Measurements from ENCODE around the gene MYO3A.
"Not testable (repeated sequence)": the region's sequence is repeated elsewhere in the genome, so short reads cannot be mapped to it uniquely, and the experiment has no call there.

Gene MYO3A

DNA sequence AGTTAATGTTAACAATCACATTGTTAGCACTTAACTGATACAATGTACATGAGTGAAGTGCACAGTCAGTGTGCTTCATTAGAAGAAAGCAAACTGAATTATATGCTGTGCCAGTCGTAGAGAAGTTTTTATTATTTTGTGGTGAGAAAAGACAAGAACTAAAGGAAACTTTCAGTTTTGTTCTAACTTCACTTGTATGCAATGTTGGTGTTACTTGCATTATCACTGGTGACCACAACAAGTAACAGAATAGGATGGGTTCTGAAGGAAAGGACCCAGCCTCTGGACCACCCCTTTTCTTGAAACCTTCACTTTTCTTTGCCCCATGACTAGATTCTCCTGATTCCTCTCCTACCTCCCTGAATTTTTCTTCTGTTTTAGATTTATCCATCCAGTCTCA, 159.2 kb downstream of the MYO3A start:
- no peak for DNase-seq

DNA sequence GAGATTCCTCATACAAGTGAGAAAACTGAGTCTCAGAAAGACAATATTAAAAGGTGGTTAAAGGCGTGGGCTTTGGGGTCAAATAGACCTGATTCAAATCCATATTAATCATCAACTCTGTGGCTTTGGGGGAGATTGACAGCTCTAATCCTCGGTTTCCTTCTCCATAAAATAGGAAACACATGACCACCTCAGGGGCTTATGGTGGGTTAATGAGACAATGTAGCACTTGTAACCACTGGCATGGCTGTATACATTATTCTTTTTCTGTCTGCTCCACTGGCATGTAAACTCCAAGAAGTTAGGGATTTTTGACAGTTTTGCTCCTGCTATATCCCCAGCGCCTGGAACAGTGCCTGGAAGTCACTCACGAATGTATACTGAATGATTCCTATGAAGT, 161.8 kb downstream of the MYO3A start:
- DNase-seq = no peak

DNA sequence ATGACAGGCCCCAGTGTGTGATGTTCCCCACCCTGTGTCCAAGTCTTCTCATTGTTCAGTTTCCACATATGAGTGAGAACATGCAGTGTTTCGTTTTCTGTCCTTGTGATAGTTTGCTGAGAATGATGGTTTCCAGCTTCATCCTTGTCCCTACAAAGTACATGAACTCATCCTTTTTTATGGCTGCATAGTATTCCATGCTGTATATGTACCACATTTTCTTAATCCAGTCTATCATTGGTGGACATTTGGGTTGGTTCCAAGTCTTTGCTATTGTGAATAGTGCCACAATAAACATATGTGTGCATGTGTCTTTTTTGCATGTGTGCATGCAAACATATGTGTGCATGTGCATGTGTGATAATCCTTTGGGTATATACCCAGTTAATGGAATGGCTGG, 163.5 kb downstream of the MYO3A start:
- DNase-seq = not testable (repeated sequence)

DNA sequence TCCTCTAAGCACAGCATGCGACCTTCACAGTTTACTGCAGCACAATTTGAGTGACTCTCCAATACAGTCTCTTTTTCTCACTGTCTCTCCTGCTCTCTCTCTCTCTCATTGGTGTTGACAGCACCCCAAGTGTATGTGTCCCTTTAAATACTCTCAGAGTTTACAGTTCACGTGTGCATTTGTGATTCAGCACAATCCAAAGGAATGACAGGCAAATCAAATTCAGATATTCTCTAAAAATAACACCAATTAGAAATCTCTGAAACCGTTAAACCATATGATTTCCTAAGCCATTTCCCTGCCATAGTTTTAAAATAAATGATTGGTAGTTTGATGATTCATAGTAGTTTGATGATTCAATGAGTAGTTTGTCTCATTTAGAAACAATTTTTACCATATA, 178.5 kb downstream of the MYO3A start:
- no peak for DNase-seq

DNA sequence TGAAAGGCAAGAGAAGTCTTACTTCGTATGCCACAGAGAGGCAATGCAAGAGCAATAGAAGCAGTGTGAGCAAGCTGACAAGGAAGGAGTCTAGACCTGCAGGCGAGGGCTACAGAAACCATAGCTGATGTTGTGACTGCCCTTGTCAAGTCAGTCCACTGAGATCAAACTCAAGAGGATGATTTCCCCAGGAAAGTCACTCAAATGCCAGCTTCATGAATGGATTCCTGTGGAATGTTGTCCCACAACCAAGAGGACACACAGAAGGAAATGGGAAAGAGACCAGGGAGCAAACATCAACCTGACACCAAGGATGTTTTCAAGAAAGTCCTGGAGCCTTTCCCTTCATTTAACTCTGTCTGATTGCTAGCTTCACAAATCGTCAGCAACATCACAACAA, 204.6 kb downstream of the MYO3A start:
- DNase-seq = no peak

DNA sequence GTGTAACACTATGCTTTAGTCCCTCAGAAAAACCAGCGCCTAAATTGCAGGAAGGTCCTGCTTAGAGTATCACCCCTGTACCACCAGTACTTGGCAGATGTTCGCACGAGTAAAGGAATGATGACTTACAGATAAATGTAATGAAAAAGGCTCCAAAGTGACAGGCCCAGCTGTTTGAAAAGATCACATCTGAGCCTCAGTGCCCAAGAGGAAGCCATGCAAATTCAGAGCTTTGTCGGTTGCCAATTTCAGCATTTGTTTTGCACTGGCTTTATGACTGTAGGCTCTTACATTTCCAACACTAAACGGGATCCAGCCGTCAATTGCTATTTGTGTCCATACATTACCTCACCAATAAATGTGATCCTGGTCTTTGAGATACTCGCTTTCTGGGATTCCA, 222.0 kb downstream of the MYO3A start:
- DNase-seq = no peak

DNA sequence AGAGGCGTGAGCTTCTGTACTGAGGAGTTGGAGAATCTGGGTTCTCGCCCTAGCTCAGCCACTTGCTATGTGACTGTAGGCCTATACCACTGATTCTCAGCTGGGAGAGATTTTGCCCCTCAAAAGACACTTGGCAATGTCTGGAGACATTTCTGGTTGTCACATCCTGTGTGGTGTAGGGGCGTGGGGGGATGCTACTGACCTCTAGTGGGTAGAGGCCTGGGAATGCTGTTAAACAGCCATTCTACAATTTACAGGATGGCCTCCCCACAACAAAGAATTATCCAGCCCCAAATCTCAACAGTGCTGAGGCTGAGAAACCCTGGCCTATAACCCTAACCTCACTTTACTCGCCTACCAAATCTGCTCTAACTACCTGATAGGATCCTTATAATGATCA, 223.7 kb downstream of the MYO3A start:
- no peak for DNase-seq

DNA sequence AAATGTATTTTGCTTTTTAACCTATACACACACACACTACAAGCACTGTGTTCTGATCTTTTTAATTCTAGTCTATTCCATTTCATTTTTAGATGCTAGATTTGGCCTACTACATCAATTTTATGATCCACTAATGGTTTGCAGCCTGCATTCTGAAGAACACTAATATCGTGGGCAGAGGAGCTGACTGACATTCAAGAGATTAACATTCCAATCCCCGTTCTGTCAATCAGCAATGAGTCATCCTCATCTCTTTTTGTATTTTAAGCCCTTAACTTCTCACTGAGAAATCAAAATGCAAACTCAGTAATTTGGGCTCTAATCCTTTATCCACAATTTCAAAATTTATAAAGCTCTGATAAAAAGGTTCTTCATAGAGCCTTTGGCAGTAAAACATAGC, 235.4 kb downstream of the MYO3A start:
- DNase-seq = no peak

DNA sequence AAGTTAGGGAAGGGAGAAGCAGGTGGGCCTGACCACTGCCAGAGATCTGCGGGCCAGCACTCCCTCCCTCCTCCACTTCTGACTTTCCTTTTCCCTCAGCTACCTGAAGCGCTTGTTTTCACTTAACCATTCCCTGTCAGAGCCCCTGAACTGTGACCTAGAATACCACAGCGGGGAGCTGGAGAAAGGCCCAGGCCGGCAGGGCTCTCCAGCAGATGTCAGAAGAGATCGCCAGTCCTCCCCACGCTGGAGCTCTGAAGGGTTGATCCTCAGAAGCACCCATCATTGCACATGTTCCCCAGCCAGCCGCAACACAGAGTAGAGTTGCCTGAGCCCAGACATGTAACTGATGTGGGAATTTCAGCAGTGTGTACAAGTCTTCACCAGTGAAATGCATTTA, 238.1 kb downstream of the MYO3A start:
- no peak for DNase-seq

DNA sequence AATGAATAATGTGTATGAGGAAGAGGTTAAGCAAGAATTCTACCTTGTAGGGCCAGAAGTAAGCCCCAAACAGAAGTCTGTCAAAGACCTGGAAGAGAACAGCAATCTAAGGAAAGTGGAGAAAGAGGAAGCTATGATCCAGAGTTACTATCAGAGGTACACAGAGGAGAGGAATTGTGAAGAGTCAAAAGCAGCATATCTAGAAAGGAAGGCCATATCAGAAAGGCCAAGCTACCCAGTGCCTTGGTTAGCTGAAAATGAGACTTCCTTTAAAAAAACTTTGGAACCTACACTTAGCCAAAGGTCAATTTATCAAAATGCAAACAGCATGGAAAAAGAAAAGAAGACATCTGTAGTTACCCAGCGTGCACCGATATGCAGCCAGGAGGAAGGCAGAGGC, 239.8 kb downstream of the MYO3A start:
- DNase-seq = no peak

DNA sequence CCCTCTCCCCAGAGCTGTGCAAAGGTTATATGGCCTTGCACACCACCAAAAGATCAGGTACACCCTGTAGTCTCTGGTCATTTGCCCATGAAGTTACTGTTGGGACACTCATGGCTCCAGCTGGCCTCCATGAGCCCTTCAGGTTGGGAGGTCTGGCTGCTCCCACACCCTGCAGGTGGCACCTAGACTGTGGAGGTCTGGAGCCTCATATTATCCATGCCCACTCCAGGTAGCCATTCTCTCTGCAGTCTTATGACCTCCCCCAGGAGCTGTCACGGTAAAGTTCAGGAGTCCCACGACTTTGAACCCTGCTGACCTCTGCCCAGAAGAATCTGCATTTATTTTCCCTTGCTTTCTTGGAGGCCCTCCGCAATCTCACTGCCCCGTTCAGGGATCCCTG, 243.3 kb downstream of the MYO3A start:
- no peak for DNase-seq

DNA sequence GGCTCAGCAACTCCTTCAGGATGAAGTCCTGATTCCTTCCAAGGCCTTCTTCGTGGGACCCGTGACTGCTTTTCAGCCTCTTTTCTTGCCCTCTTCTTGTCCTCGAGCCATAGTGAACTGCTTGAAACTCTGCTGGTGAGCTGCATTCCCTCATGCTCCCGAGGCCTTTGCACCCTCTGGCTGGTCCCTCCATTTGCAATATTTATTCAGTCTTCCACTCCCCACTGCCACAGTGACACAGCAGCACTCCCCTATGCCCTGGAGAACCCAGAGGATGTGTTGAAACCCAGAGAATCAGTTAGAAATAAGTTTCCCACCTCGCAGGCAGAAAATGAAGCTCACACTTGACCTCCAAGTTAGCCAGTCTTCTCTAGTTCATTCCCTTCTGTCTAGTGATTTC, 260.2 kb downstream of the MYO3A start:
- DNase-seq = no peak

DNA sequence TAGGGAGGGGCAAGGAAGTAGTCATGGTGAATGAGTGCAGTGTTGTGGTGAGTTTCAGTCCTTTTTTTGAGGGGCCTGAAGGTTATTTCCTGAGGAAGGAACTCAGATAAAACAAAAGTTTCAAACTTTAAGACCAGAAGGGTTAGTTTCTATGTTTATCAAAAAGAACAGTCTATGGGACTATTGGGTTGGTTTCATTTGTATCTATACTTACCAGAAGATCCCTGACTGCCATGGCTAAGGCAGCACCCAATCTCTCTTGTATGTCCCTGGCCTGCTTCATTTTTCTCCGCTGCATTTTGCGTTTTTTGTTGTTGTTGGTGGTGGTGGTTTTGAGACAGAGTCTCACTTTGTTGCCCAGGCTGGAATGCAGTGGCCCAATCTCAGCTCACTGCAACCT, 263.2 kb downstream of the MYO3A start:
- DNase-seq = no peak

DNA sequence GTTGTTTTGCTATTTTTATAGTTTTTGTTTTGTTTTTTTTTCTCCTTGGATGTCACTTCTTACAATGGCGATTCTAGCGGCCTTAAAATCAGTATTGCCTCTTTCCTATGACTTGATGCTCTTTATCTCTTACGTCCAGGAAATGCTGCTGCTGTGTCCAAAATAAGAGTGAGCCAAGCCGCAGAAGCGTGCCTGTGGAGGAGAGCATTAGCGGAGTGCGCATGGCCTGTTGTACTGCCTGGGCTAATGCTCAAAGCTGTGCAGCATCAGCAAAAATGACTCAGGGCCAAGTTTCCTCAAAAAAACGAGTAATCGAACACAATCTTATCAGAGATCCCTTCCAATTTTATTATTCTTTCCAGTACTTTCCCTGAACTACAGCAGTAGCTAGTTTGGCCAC, 264.1 kb downstream of the MYO3A start:
- DNase-seq = no peak

DNA sequence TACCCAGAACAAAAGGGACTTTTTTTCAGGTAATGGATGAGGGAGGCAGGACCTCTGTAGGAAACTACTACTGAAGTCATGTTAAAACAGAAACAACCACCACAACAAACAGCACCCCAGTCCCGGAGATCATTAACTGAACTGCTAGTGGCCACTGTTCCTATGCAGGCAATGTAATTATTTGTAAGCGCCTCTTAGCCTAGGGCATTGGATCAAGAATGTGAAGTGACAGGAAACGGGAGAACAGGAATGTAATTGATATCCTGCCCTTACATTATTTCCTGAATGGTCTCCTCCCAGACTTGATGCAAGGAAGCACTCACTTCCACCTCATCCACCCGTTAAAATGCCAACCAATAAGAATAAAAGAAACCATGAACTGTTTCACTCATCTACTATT, 265.8 kb downstream of the MYO3A start:
- DNase-seq = no peak

DNA sequence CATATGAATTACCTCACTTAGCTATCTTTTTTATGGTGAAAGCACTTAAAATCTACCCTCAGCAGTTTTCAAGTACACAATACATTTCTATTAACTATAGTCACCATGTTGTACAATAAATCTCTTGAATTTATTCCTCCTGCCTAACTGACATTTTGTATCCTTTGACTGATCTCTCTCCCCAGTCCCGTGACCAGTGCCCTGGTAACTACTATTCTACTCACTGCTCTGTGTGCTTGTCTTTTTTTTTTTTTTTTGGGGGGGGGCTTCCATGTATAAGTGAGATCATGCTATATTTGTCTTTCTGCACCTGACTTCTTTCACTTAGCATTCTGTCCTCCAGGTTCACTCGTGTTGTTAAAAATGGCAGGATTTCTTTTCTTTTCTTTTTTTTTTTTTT, 271.2 kb downstream of the MYO3A start:
- DNase-seq = no peak

DNA sequence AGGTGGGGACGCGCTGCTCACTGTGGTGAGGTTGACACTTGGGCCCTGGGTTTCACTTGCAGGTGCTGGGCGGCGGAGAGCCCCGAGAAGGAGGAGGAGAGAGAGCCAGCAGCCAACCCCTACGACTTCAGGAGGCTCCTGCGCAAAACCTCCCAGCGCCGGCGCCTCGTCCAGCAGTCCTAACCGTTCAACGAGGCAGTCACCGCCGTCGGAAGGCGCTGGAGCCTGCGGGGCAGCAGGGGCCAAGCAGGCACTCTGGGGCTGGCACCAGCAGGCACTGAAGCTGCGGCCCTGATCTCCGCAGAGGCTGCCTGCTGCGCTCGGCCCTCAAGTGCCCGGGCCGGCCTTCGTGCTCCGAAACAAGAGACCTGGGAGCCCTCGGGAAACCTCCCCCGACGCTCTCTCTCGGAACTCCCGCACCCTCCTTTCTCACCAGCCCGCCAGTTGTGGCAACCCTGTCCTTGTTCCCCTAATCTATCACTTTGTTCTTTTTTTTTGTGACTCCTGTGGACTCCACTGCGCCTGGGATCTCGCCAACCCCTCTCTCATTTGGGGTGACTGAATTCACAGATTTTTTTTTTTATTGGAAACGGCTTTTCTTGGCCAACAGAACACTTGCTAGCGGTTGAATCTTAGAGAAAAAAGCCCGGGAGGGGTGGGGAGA, 277.9 kb downstream of the MYO3A start:
- no peak for DNase-seq

DNA sequence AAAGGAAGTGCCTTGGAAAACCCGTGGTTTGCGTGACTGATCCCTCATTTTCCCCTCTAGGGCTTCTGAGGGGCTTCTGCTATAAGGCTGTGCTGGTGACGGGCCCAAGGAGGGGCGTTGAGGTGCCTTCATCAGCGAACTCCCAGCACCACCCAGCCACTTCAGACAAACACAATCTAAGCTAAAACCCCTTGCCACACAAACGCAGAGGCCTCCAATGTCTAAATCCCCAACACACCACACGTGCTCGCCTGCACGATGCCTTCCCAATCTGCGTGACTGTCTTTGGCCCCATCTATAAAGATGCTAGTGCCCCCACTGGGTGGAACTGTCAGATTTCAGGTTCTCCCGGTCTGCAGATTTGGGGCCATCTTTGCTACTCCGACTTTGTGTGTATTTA, 278.5 kb downstream of the MYO3A start:
- no peak for DNase-seq

DNA sequence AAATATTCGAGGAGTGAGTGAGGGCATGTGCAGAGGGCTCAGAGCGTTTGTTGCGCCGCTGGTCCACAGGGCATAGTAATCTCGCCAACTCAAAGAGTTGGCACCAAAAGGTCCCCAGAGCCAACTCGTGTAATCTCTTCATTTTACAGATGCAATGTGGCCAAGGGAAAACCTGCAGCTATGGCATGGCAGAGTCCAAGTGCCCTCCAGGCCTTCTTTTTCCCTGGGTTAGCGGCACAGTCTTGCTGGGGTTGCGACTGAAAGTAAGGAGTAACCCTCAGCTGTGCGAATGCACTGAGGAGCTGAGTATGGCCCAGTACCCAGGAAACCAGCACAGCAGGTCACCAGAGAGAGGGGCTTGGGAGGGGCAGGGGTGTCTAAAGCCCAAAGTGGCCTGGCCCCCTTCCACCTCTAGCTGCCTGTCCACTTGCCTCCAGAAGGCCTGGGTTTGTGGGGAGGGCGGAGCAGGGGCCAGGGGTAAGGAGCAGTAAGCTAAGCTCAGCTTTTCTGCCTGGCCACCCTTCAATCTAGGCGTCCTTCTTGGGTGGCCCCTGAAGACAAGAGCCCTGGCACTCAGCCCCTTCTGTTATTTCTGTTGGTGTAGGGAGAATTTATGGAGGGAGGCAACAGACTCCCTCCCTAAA, 279.2 kb downstream of the MYO3A start:
- no peak for DNase-seq

DNA sequence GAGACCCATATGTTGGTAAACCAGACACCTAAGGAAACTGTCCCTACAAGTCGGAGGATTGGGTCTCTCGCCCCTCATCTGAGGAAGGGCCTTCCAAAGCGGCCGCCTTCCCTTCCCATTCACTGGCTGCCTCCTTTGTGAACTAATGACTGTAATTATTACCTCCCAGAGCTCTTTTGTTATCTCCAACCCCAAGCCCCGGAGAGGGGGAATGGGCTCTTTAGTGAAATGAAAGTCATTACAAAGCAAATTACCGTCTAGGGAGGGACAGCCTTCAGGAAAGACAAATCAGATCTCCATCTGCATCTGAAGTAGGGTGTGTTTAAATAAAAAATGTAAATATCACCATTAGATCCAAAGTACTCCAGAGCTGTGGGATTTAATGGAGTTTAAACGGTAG, 280.0 kb downstream of the MYO3A start:
- DNase-seq = no peak

DNA sequence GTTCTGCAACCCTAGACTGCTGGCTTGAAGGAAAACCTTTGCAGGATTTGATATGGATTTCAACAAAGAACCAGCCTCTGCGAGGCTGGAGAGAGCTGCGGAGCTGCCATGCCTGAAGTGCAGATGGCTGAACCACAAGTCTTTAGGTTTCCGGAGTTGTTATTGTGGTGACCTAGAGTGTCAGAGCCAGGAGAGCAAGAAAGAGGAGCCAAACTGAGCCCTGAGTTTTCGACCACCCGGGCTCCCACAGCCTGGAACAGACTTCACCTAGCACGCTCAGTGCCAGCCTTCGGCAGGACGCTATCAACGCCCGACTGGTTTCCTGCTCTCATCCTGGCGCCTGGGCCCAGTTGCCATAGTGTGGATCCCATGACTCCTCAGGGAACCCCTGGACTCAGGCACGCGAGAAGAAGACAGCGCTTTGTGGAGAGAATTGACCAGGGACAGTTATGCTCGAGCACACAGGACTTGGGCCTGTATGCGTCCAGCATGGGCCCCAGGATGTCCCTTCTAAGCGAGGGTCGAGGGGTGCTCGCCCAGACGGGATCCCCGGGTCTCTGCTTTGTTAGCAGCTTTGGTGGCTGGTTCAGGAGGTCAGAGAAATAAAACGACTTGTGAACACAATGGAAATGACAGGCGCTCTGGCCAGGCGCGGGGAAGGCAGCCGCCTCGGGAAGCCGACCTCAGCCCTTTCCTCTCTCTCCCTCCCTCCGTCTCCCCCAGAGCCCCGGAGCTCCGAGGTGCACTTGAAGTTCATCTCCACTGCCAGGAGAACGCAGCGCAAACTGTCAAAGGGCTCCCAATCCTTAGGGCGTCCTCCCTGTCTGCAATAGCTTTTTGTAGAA, 280.7 kb downstream of the MYO3A start:
- no peak for DNase-seq

DNA sequence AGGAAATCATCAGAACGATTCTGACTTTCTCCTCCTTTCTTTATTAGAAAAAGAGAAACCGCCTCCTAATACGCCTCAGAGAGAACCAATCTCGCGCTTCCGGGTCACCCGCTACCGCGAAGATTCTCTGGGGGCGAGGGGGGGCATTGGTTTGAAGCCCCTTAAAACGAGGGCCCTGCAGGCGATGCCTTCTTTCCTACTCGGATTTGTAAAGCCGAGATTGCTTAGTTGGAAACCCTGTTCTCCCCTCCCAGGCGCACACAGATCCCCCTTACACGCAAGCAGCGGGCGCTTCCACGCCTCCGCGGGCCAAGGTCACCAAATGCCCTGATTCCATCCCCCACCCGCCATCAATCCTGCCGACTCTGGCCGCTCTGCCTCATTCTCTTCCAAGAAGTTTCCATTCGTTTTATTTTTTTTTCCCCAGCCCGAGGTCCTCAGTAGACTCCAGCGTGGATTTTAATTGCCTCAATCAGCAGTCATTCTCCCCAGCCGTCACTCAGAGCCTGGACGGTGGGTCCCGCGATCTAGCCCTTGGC, 281.4 kb downstream of the MYO3A start:
- DNase-seq = no peak

DNA sequence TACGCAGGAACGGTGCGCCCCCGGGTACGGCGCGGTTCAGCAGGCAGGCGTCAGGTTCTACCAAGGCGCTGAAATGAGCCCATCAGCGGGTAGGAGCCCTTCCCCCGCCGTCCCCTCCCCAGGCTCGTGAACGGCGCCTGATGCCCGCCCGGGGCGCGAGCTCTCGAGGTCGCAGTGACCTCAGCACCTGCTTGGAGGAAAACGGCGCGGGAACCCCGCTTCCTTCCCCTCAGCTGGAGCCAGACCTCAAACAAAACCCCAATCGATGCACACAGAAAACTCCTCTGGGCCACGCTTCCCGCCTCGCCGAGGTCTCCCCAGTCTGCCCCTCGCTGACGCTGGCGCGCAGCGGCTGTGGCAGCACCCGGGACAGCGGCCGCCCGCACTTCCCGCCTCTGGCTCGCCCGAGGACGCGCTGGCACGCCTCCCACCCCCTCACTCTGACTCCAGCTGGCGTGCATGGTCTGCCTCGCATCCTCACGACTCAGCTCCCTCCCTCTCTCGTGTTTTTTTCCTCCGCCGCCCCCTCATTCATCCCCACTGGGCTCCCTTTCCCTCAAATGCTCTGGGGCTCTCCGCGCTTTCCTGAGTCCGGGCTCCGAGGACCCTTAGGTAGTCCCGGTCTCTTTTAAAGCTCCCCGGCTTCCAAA, 282.0 kb downstream of the MYO3A start:
- DNase-seq = peak; percentile 69
